ENCODE measurements around the gene CNIH2.
A peak's percentile ranks its signal among the peaks of the same experiment; 100 is the strongest.

CNIH2 gene

DNA sequence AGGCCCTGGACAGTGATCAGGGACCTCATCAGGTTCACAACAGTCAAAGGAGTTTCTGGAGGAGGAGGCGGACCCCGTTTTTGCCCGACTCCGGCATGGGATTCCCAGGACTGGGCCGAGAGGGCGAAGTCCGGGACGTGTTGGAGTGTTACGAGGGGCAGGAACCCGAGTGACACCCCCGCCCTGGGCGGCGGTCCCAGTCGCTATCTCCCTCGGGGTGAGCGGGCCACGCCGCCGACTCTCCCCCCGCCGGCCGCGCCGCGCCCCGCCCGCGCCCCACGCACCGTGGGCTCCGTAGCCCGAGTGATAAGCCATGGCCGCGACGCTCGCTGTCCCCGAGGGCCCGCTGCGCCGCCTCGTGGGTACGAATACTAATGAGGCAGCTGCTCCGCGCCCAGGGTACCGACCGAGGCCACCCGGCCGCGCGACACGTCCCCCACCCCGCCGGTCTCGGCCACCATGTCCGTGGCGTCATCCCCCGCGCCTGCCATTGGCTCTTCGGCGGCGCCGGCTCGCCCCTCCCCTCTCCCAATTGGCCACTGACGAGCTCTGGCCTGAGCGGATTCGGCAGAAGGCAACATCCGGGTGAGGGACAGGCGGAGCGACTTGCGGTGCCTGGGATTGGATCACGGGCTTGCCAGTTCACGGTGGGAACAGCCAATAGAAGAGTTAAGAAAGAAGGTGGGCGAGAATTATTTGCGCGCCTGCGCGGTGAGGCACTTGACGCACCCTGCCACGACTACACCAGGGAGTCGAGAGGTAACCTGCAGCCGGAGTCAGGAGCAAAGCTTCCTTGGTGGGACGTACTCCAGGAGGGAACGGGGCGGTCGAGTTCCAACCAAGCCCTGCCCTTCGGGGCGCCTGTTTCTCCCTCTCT is 10.9 kb downstream of the CNIH2 start, which contains the start of gene YIF1A:
YIF1A (minus strand) TSS at position 473 of the 877 bp plus-strand sequence; CDS start at position 315, 158 bp downstream.
- H3K4me3 Mint-ChIP-seq, result peak within 1 kb of the TSS; percentile 95
- peaks cover 24% of the 10 kb centered on the region for H3K4me1 Mint-ChIP-seq (ENCODE audit: low read depth)
- no peaks in the 10 kb centered on the region for H3K36me3 Mint-ChIP-seq (ENCODE audit: low read depth)
- peak within 1 kb of the TSS; percentile 96 for H3K27ac Mint-ChIP-seq
- no peaks in the 10 kb centered on the region for H3K9me3 Mint-ChIP-seq
- peaks cover 26% of the 10 kb centered on the region for H3K27me3 Mint-ChIP-seq (ENCODE audit: low read depth)

DNA sequence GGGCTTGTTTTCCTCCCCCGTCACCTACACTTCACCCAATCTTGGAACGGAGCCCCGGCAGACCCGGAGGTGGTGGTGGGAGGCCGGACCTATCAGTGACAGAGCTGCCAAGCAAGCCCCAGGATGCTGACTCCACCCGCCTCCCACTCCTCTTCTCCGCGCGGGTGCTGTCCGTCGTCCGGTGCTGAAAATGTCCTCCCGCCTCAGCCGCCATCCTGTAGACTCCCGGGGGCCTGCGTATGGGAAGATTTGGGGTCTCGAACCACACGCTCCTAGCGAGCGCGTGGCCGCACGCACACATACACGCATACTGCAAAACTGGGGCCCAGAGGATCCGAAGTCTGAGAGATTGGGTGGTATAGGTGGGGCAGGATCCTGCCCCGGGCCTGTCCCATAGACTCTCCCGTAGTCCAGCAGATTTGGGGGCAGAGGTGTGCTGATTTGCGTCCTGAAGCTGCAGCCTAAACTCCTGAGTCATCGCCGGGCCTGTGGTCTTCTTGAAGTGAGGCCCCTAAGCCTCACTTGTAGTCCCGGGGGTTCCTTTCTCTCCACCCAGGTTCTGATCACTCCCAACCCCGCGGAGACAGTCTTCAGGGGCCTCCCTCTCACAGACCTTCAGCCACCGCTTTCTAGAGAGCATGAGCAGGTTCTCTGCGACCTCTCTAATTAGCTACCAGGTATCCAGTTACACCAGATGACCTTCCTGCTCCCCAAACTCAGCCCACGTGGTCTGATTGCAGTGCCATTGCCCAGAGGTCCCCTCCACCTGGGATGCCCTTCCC is 11.8 kb downstream of the CNIH2 start:
- Mint-ChIP-seq H3K4me3 (peak overlapping the region; percentile 95), H3K4me1 (ENCODE audit: low read depth) (peaks cover 24% of the 10 kb centered on the region), H3K36me3 (ENCODE audit: low read depth) (no peaks in the 10 kb centered on the region), H3K27me3 (ENCODE audit: low read depth) (peaks cover 26% of the 10 kb centered on the region), H3K9me3 (no peaks in the 10 kb centered on the region), H3K27ac (peak overlapping the region; percentile 96)

DNA sequence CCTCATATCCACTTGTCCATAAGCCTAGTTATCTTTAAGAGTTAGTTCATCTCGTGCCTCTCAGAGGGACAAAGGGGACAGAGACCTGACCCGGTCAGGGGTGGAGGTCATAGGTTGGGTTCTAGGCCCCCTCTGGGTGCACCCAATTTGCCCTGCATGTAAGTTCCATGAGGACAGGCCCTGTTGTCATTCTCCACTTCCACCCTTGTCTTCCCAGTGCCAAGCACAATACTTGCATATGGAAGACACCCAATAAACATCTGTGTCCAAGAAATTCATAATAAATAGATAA is 12.3 kb downstream of the CNIH2 start:
- H3K36me3 Mint-ChIP-seq (ENCODE audit: low read depth), result no peaks in the 10 kb centered on the region
- H3K27me3 Mint-ChIP-seq (ENCODE audit: low read depth), result peaks cover 26% of the 10 kb centered on the region
- H3K4me1 Mint-ChIP-seq (ENCODE audit: low read depth), result peaks cover 24% of the 10 kb centered on the region
- H3K4me3 Mint-ChIP-seq, result peak overlapping the region; percentile 95
- H3K27ac Mint-ChIP-seq, result no peak overlapping the region
- no peaks in the 10 kb centered on the region for H3K9me3 Mint-ChIP-seq

DNA sequence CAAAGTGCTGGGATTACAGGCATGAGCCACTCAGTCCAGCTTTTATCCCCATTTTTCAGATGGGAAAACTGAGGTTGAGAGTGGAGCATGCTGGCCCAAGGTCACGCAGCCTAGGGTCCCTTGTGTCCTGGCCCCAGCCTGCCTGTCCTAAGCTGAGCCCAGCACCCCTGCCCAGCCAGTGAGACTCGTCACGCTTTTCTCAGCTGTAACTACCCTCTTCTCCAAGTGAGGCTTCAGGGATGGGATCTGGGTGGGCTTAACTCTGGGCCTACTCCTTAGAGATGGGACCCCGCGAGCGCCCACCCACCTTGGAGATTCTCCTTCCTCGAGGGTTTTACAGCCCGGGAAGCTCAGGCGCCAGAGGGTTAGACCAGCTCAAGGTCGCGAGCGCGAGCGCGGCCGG is 13.3 kb downstream of the CNIH2 start:
- H3K9me3 Mint-ChIP-seq, result no peaks in the 10 kb centered on the region
- no peak overlapping the region for H3K27ac Mint-ChIP-seq
- peaks cover 24% of the 10 kb centered on the region for H3K4me1 Mint-ChIP-seq (ENCODE audit: low read depth)
- H3K36me3 Mint-ChIP-seq (ENCODE audit: low read depth), result no peaks in the 10 kb centered on the region
- peaks cover 26% of the 10 kb centered on the region for H3K27me3 Mint-ChIP-seq (ENCODE audit: low read depth)
- H3K4me3 Mint-ChIP-seq, result peak overlapping the region; percentile 69

DNA sequence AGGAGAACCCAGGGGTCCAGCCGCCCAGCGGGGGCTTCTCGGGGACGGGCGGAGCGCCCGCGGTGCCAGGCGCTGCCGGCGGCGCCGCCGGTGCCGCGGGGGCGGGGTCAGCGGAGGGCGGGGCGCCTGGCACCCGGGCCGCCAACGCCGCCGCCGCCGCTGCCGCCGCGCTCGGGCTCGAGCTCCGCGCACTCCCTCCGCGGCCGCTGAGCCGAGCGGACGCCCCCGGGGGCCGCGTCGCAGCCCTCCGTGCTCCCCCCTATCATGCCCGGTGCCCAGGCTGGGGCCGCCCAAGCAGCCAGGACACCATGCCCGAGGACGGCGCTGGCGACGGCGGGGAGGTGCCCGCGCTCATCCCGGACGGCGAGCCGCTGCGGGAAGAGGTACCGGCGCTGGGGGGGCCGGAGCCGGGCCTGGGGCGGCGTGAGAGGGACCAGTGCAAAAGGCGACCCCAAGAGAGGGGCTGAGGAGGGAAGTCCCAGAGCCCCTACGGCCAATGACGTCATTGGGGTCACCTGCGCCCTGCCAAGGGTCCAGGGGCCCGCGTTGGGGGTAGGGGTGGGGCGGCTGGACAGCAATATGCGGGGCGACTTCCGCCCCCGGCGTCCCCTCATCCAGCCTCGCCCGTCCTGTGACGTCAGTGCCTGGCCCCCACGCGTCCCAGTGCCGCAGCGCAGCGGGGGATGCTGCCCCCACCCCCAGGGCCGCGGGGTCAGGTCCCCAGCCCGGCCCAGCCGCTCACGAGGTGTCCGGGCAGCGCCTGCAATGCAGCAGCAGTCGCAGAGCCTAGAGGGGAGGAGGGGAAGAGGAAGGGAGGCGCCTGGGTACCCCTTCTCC is 13.9 kb downstream of the CNIH2 start, which contains the start of gene TMEM151A:
TMEM151A (plus strand) TSS at position 189 of the 837 bp plus-strand sequence; CDS start at position 309, 120 bp downstream.
- H3K9me3 Mint-ChIP-seq, result no peaks in the 10 kb centered on the region
- H3K27me3 Mint-ChIP-seq (ENCODE audit: low read depth), result peaks cover 26% of the 10 kb centered on the region
- peak within 1 kb of the TSS; percentile 69 for H3K4me3 Mint-ChIP-seq
- H3K4me1 Mint-ChIP-seq (ENCODE audit: low read depth), result peaks cover 24% of the 10 kb centered on the region
- H3K27ac Mint-ChIP-seq, result no peak within 1 kb of the TSS
- no peaks in the 10 kb centered on the region for H3K36me3 Mint-ChIP-seq (ENCODE audit: low read depth)

DNA sequence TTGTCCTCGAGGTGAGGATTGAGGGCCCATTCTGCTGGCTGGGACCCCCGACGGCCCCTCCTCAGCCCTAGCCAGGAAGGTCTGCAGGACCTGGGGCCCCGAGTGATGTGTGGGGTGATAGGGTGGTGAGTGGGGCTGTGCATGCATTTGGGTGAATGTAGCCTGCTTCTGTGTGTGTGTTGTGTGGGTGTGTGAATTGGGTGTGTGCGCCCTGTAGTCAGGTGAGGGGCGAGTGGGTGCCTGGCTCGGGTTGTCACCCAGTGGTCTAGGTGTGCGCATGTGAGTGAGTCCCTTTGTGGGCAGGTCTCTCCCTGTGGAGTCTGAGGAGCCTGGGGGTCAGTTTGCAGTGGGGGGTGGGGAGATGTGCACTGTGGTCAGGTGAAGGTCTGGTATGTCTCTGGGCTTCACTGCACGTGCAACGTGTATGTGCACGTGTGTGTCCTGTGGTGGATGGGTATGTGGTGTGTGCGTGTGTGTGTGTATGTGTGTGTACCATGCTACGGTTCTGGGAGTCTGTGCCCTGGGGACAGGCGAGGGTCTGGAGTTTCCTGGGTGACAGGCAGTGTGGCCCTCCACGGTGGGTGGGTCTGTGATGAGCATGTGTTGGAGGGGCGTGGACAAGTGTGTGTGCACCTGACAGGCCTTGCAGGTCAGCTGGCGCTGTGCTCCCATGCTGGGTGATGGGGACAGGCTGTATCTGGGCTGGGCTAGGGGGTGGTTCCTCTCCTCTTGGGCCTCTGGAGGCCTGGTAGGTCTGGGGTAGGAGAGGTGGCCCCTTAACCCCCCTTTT is 14.8 kb downstream of the CNIH2 start:
- peaks cover 21% of the 10 kb centered on the region for H3K4me1 Mint-ChIP-seq (ENCODE audit: low read depth)
- peak overlapping the region; percentile 46 for H3K4me3 Mint-ChIP-seq
- no peaks in the 10 kb centered on the region for H3K9me3 Mint-ChIP-seq
- no peaks in the 10 kb centered on the region for H3K36me3 Mint-ChIP-seq (ENCODE audit: low read depth)
- H3K27me3 Mint-ChIP-seq (ENCODE audit: low read depth), result peaks cover 26% of the 10 kb centered on the region
- H3K27ac Mint-ChIP-seq, result no peak overlapping the region

DNA sequence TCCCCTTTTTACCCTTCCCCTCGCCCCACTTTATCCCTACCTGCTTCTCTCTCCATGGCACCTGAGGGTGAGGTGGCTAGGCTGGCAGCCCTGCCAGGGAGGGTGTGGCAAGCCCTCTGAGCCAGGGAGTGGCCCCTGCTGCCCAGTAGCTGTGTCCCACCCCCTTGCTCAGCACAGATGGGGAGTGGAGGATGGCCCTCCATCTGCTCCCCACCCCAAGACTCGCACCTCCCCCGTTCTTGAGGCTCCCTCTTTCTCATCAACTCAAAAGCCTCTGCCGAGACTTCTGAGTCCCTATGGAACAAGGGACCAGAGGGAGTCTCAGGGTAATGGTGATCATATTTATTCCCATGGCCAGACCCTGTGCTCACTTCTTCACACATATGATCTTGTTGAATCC is 15.4 kb downstream of the CNIH2 start:
- Mint-ChIP-seq H3K4me3 (no peak overlapping the region), H3K27me3 (ENCODE audit: low read depth) (peaks cover 26% of the 10 kb centered on the region), H3K27ac (no peak overlapping the region), H3K9me3 (no peaks in the 10 kb centered on the region), H3K4me1 (ENCODE audit: low read depth) (peaks cover 19% of the 10 kb centered on the region), H3K36me3 (ENCODE audit: low read depth) (no peaks in the 10 kb centered on the region)

DNA sequence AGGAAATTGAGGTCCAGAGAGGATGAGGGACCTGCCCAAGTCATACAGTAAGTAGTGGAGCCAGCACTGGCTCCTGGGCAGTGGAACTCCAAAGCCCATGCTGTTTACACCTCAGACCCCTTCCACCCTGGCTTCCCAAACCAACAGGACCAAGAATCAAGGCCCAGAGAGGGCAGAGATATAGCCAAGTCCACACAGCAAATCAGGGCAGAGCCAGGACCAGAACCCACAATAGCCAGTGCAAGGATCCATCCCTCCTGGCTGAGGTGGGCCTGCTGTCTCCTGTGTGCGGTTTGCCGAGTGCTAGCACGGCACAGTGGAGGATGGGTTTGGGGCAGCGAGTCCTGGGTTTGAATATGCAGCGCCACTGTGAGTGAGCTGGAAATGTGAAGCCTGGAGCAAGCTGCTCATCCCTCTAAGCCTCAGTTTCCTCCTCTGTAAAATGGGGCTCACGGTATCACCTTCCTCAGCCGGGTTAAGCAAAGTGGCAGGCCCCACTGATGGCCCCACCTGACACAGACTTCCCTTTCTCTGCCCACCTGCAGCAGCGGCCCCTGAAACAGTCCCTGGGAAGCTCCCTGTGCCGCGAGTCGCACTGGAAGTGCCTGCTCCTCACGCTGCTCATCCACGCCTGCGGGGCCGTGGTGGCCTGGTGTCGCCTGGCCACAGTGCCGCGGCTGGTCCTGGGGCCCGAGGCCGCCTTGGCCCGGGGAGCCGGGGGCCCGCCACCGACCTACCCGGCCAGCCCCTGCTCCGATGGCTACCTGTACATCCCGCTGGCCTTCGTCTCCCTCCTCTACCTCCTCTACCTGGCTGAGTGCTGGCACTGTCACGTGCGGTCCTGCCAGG is 16.0 kb downstream of the CNIH2 start:
- Mint-ChIP-seq H3K27ac (no peak overlapping the region), H3K36me3 (ENCODE audit: low read depth) (no peaks in the 10 kb centered on the region), H3K9me3 (no peaks in the 10 kb centered on the region), H3K27me3 (ENCODE audit: low read depth) (peaks cover 26% of the 10 kb centered on the region), H3K4me1 (ENCODE audit: low read depth) (peaks cover 18% of the 10 kb centered on the region), H3K4me3 (no peak overlapping the region)

DNA sequence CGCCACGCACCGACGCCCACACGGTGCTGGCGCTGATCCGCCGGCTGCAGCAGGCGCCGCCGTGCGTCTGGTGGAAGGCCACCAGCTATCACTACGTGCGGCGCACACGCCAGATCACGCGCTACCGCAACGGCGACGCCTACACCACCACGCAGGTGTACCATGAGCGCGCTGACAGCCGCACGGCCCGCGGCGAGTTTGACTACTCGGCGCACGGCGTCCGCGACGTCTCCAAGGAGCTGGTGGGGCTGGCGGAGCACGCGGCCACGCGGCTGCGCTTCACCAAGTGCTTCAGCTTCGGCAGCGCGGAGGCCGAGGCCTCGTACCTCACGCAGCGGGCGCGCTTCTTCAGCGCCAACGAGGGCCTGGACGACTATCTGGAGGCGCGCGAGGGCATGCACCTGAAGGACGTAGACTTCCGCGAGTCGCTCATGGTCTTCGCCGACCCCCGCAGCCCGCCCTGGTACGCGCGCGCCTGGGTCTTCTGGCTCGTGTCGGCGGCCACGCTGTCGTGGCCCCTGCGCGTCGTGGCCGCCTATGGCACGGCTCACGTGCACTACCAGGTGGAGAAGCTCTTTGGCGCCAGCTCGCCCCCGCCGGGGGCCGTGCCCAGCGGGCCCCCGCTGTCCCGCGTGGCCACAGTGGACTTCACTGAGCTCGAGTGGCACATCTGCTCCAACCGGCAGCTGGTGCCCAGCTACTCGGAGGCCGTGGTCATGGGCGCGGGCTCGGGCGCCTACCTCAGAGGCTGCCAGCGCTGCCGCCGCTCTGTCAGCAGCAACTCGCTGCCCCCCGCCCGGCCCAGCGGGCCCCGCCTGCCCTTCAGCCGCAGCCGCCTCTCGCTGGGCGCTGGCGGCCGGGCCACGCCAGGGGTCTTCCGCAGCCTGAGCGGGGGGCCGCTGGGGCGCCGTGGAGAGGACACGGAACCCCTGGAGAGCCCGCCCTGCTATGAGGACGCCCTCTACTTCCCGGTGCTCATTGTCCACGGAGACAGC is 16.9 kb downstream of the CNIH2 start:
- Mint-ChIP-seq H3K9me3 (no peaks in the 10 kb centered on the region), H3K4me3 (no peak overlapping the region), H3K4me1 (ENCODE audit: low read depth) (peaks cover 13% of the 10 kb centered on the region), H3K27me3 (ENCODE audit: low read depth) (peaks cover 26% of the 10 kb centered on the region), H3K36me3 (ENCODE audit: low read depth) (no peaks in the 10 kb centered on the region), H3K27ac (no peak overlapping the region)

DNA sequence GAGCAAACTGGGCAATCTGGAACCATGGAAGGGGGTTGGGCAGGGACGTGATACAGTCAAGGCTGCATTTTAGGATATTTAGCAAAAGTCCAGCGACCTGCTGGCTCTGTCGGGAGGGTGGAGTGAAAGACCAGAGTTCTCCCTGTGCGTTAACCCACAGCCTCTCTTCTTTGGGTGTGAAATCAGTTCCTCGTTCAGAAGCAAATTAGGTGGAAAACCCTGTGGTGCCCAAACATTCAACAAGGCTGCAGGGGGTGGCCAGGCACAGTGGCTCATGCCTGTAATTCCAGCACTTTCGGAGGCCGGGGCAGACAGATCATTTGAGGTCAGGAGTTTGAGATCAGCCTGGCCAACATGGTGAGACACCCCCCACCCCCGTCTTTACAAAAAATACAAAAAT is 19.6 kb downstream of the CNIH2 start:
- Mint-ChIP-seq H3K4me1 (ENCODE audit: low read depth) (peaks cover 3% of the 10 kb centered on the region), H3K27me3 (ENCODE audit: low read depth) (peaks cover 11% of the 10 kb centered on the region), H3K27ac (no peak overlapping the region), H3K9me3 (no peaks in the 10 kb centered on the region), H3K4me3 (no peak overlapping the region), H3K36me3 (ENCODE audit: low read depth) (no peaks in the 10 kb centered on the region)

DNA sequence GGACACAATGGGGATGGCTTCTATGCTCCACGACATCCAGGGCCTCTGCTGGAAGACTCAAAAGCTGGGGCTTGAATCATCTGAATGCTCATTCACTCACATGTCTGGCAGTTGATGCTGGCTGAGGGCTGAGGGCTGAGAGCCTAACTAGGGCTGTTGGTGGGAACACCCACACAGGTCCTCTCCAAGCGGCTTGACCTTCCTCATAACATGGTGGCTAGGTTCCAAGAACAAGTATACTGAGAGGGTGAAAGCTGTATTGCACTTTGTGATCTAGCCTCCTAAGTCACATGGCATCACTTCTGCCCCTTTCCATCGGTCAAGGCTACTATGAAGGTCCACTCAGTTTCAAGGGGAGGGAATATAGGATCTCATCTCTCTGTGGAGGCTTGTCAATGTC is 21.2 kb downstream of the CNIH2 start:
- Mint-ChIP-seq H3K36me3 (ENCODE audit: low read depth) (no peaks in the 10 kb centered on the region), H3K4me3 (no peak overlapping the region), H3K27ac (no peak overlapping the region), H3K9me3 (no peaks in the 10 kb centered on the region), H3K27me3 (ENCODE audit: low read depth) (no peaks in the 10 kb centered on the region), H3K4me1 (ENCODE audit: low read depth) (no peaks in the 10 kb centered on the region)

DNA sequence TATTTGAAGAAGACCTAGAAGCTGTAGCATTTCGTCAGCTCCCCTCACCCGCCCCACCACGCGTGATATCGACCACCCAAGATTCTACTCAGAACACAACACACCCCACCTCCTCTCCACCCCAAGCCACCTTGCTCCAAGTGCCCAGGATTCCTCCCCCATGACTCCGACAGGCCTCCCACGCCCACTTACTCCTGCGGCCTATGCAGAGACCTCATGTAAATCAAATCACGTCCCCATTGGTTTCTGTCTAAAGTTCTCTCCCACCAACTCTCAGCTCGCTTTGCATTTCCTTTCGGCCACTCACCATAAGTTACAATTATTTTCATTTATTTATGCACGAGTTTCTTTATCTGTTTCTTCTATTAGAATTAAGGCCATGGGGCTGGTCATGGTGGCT is 24.7 kb downstream of the CNIH2 start:
- Mint-ChIP-seq H3K36me3 (ENCODE audit: low read depth) (no peaks in the 10 kb centered on the region), H3K4me3 (no peak overlapping the region), H3K9me3 (no peaks in the 10 kb centered on the region), H3K27me3 (ENCODE audit: low read depth) (peaks cover 3% of the 10 kb centered on the region), H3K4me1 (ENCODE audit: low read depth) (no peaks in the 10 kb centered on the region), H3K27ac (no peak overlapping the region)
